ENCODE data around the gene TMEM117. TPM values are rescaled to one million over a fixed set of nuclear protein-coding genes. Genes with fewer than 3 reads are reported as not detected.
"Not testable (repeated sequence)": the region's sequence is repeated elsewhere in the genome, so short reads cannot be mapped to it uniquely, and the experiment has no call there.

Gene TMEM117
- polyA plus RNA-seq, 1 donor (not counting 4 experiments of a cell fraction or from before 2014, with no cell fraction given), result 8.5 TPM

DNA sequence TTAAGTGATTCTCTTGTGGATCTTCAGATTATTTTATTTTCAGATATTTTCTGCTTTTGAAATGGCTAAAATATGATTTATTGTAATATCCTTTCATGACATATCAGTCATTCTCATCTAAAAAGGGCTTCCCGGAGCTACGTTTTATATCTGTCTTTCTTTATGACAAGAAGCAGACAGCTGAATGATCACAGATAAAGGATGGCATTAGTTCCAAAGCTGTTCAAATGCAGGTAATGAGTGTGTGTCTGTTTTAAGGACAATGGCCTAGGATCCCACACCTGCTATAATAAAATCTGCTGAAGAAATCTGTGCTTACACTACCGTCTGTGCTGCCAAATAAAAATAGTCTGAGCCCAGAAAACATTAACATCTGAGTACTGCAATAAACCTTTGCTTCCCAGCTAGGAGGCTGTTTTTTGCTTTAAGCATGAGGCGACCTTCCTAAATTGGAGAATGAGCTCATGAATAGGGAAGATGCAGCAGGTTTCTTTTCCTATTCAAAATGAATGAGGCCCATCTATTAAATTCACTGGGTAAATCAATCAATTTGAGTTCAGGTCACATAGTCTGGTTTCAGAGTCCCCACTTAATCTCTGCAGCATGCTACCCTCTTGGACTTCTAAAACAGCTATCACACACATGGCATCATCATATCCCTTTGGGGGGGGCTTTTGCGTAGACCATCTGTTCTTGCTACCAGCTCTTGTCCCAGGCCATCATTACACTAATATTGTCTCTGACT lies 541.7 kb downstream of the TMEM117 start:
- H3K4me3 ChIP-seq (ENCODE audit: control insufficient read depth in 2 of 3, extremely low read depth in 1 of 3, insufficient read depth in 2 of 3, low read depth in 1 of 3, low read length in 3 of 3), result no peak overlapping the region
- no peak overlapping the region for H2AFZ ChIP-seq (ENCODE audit: control insufficient read depth, low read length)
- no peak overlapping the region for H3K27ac ChIP-seq (ENCODE audit: control insufficient read depth, insufficient read depth, low read length)
- FAIRE-seq (no peak), DNase-seq (ENCODE audit: low read depth, low spot score) (no peak)
- peaks cover 5% of the 10 kb centered on the region for H3K4me1 ChIP-seq (ENCODE audit: control insufficient read depth, extremely low read depth, insufficient read depth, low read length)
- H3K27me3 ChIP-seq (ENCODE audit: control insufficient read depth, extremely low read depth, insufficient read depth, low read length), result no peaks in the 10 kb centered on the region
- no peak overlapping the region for H3K9ac ChIP-seq (ENCODE audit: control insufficient read depth, extremely low read depth, insufficient read depth, low read length)
- H3K9me3 ChIP-seq (ENCODE audit: control insufficient read depth, low read depth, low read length), result no peaks in the 10 kb centered on the region
- H3K4me2 ChIP-seq (ENCODE audit: control insufficient read depth, extremely low read depth, insufficient read depth, low read depth, low read length), result no peak overlapping the region
- H3K9me1 ChIP-seq (ENCODE audit: control insufficient read depth, extremely low read depth, insufficient read depth, low read length), result no peaks in the 10 kb centered on the region
- no peaks in the 10 kb centered on the region for H3K79me2 ChIP-seq (ENCODE audit: control insufficient read depth, insufficient read depth, low read length)
- no peaks in the 10 kb centered on the region for H4K20me1 ChIP-seq (ENCODE audit: control insufficient read depth, extremely low read depth, insufficient read depth, low read length)
- dilution Hi-C loops (cut with MboI; ENCODE audit: extremely low pct_ligation_motif_present, low sequenced_read_pairs), result no loop called here
- H3K36me3 ChIP-seq (ENCODE audit: control insufficient read depth in 2 of 2, extremely low read depth in 1 of 2, insufficient read depth in 2 of 2, low read length in 2 of 2), result no peaks in the 10 kb centered on the region
- no peak for TF ChIP-seq EZH2 (IDR thresholded peaks at IDR 0.05; ENCODE audit: low read length)
- TF ChIP-seq, protein P1, sequence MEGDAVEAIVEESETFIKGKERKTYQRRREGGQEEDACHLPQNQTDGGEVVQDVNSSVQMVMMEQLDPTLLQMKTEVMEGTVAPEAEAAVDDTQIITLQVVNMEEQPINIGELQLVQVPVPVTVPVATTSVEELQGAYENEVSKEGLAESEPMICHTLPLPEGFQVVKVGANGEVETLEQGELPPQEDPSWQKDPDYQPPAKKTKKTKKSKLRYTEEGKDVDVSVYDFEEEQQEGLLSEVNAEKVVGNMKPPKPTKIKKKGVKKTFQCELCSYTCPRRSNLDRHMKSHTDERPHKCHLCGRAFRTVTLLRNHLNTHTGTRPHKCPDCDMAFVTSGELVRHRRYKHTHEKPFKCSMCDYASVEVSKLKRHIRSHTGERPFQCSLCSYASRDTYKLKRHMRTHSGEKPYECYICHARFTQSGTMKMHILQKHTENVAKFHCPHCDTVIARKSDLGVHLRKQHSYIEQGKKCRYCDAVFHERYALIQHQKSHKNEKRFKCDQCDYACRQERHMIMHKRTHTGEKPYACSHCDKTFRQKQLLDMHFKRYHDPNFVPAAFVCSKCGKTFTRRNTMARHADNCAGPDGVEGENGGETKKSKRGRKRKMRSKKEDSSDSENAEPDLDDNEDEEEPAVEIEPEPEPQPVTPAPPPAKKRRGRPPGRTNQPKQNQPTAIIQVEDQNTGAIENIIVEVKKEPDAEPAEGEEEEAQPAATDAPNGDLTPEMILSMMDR (optimal IDR thresholded peaks at IDR 0.05 in 1 of 3, IDR thresholded peaks at IDR 0.05 in 1 of 3, conservative IDR thresholded peaks at IDR 0.05 in 1 of 3; ENCODE audit: extremely low read depth in 1 of 3, insufficient read depth in 2 of 3, low read length in 3 of 3), result no peak

DNA sequence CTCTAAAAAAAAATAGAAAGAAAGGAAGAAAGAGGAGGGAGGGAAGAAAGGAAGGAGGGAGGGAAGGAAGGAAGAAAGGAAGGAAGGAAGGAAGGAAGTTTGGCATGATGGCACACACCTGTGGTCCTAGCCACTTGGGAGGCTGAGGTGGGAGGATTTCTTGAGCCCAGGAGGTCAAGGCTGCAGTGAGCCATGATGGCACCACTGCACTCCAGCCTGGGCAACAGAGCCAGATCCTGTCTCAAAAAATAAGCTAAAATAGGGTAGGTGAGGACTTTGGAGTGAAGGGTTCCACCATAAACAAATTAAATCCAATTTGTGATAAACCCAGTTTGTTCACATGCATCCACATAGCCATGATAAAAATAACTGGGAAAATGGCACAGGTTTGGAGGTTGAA lies 543.2 kb downstream of the TMEM117 start:
- H3K4me3 ChIP-seq (ENCODE audit: control insufficient read depth in 2 of 3, extremely low read depth in 1 of 3, insufficient read depth in 2 of 3, low read depth in 1 of 3, low read length in 3 of 3); DNase-seq (ENCODE audit: low read depth, low spot score); H3K9me1 ChIP-seq (ENCODE audit: control insufficient read depth, extremely low read depth, insufficient read depth, low read length); dilution Hi-C loops (cut with MboI; ENCODE audit: extremely low pct_ligation_motif_present, low sequenced_read_pairs); H2AFZ ChIP-seq (ENCODE audit: control insufficient read depth, low read length); H4K20me1 ChIP-seq (ENCODE audit: control insufficient read depth, extremely low read depth, insufficient read depth, low read length); H3K9me3 ChIP-seq (ENCODE audit: control insufficient read depth, low read depth, low read length); H3K27ac ChIP-seq (ENCODE audit: control insufficient read depth, insufficient read depth, low read length); FAIRE-seq; H3K4me2 ChIP-seq (ENCODE audit: control insufficient read depth, extremely low read depth, insufficient read depth, low read depth, low read length); H3K36me3 ChIP-seq (ENCODE audit: control insufficient read depth in 2 of 2, extremely low read depth in 1 of 2, insufficient read depth in 2 of 2, low read length in 2 of 2); H3K27me3 ChIP-seq (ENCODE audit: control insufficient read depth, extremely low read depth, insufficient read depth, low read length); H3K9ac ChIP-seq (ENCODE audit: control insufficient read depth, extremely low read depth, insufficient read depth, low read length); H3K79me2 ChIP-seq (ENCODE audit: control insufficient read depth, insufficient read depth, low read length); H3K4me1 ChIP-seq (ENCODE audit: control insufficient read depth, extremely low read depth, insufficient read depth, low read length): not testable (repeated sequence)

DNA sequence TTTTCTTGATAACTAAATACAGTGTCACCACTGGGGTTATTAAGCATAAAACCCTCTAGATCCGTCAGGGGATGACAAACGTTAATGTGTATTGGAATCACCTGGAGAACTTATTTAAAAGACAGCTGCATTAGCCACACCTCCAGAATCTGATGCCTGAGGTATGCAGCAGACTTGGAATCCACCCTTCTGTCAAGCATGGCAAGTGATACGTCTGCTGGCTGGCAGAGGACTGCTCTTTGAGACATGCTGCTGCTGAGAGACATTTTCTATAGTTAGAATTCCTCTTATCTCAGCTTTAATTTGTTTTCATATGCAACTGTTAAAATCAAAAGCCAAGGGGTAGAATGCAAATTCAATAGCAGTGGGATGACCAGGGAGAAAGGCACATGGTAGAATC lies 544.0 kb downstream of the TMEM117 start:
- TF ChIP-seq, protein P1 (optimal IDR thresholded peaks at IDR 0.05 in 1 of 3, IDR thresholded peaks at IDR 0.05 in 1 of 3, conservative IDR thresholded peaks at IDR 0.05 in 1 of 3; ENCODE audit: extremely low read depth in 1 of 3, insufficient read depth in 2 of 3, low read length in 3 of 3), result no peak
- no peak for TF ChIP-seq EZH2 (IDR thresholded peaks at IDR 0.05; ENCODE audit: low read length)
- DNase-seq (ENCODE audit: low read depth, low spot score), result no peak
- Histone ChIP-seq H2AFZ (ENCODE audit: control insufficient read depth, low read length) (no peak overlapping the region), H3K79me2 (ENCODE audit: control insufficient read depth, insufficient read depth, low read length) (no peaks in the 10 kb centered on the region), H3K9ac (ENCODE audit: control insufficient read depth, extremely low read depth, insufficient read depth, low read length) (no peak overlapping the region), H3K4me1 (ENCODE audit: control insufficient read depth, extremely low read depth, insufficient read depth, low read length) (no peaks in the 10 kb centered on the region), H3K4me3 (ENCODE audit: control insufficient read depth in 2 of 3, extremely low read depth in 1 of 3, insufficient read depth in 2 of 3, low read depth in 1 of 3, low read length in 3 of 3) (no peak overlapping the region), H3K9me1 (ENCODE audit: control insufficient read depth, extremely low read depth, insufficient read depth, low read length) (no peaks in the 10 kb centered on the region), H3K9me3 (ENCODE audit: control insufficient read depth, low read depth, low read length) (no peaks in the 10 kb centered on the region), H3K4me2 (ENCODE audit: control insufficient read depth, extremely low read depth, insufficient read depth, low read depth, low read length) (no peak overlapping the region), H3K36me3 (ENCODE audit: control insufficient read depth in 2 of 2, extremely low read depth in 1 of 2, insufficient read depth in 2 of 2, low read length in 2 of 2) (no peaks in the 10 kb centered on the region), H3K27me3 (ENCODE audit: control insufficient read depth, extremely low read depth, insufficient read depth, low read length) (no peaks in the 10 kb centered on the region), H3K27ac (ENCODE audit: control insufficient read depth, insufficient read depth, low read length) (no peak overlapping the region), H4K20me1 (ENCODE audit: control insufficient read depth, extremely low read depth, insufficient read depth, low read length) (no peaks in the 10 kb centered on the region)
- FAIRE-seq, result peak; percentile 20
- dilution Hi-C loops (cut with MboI; ENCODE audit: extremely low pct_ligation_motif_present, low sequenced_read_pairs), result no loop called here

Data from keratinocyte (primary cell).